Cardiac muscle cell (in vitro differentiated cells and primary cell): ENCODE data around the gene KMT2C. TPM values are rescaled to one million over a fixed set of nuclear protein-coding genes. Genes with fewer than 3 reads are reported as not detected.
"Not testable (repeated sequence)": the region's sequence is repeated elsewhere in the genome, so short reads cannot be mapped to it uniquely, and the experiment has no call there.

Source experiments
- DNase-seq, 2 donors: peaks; one replicate each; pipeline versions ENCODE4 v3.0.0 to v3.0.0-alpha.2; 2010 to 2017; ENCODE audit warnings: low read depth in 1 of 2, low spot score in 1 of 2
- H3K27ac ChIP-seq: fragments of 200-600 bp; sonication (generic); 2 replicates; pipeline ENCODE4 v1.5.1; 2016
- H3K27me3 ChIP-seq: fragments of 200-600 bp; sonication (generic); 2 replicates; pipeline ENCODE4 v1.6.0; 2016; ENCODE audit warnings: control low read depth
- H3K36me3 ChIP-seq: fragments of 200-600 bp; sonication (generic); 2 replicates; pipeline ENCODE4 v1.5.1; 2016; ENCODE audit warnings: control low read depth
- H3K4me1 ChIP-seq: fragments of 200-600 bp; sonication (generic); 2 replicates; pipeline ENCODE4 v1.8.1; 2017; ENCODE audit warnings: low read depth, mild to moderate bottlenecking, mixed run types
- H3K4me3 ChIP-seq: fragments of 200-600 bp; sonication (generic); 2 replicates; pipeline ENCODE4 v1.5.1; 2016; ENCODE audit warnings: mild to moderate bottlenecking
- H3K9me3 ChIP-seq: fragments of 200-600 bp; sonication (generic); 2 replicates; pipeline ENCODE4 v1.5.1; 2017; ENCODE audit warnings: low read depth, mild to moderate bottlenecking, control low read depth
- polyA plus RNA-seq: library from polyadenylated mRNA; unstranded; fragments of >200 nt; fragmentation: Nextera tagmentation; extraction: Ambion mirVana; gene quantifications from 2 replicates; pipeline ENCODE4 v1.2.1, GENCODE V29; 2016
- total RNA-seq: library from RNA; depleted of rRNA; stranded (reverse); fragments of >200 nt; gene quantifications from 2 replicates; pipeline ENCODE4 v1.2.3, GENCODE V29; 2016
- TF ChIP-seq, protein P1 (sequence below): IDR thresholded peaks from 2 replicates; pipeline ENCODE4 v1.5.1; 2012; ENCODE audit warnings: low read depth, mild to moderate bottlenecking, low read length

KMT2C gene
- total and polyA plus RNA-seq, 2 experiments from 2014 or later = 22.8 to 37.3 TPM

DNA sequence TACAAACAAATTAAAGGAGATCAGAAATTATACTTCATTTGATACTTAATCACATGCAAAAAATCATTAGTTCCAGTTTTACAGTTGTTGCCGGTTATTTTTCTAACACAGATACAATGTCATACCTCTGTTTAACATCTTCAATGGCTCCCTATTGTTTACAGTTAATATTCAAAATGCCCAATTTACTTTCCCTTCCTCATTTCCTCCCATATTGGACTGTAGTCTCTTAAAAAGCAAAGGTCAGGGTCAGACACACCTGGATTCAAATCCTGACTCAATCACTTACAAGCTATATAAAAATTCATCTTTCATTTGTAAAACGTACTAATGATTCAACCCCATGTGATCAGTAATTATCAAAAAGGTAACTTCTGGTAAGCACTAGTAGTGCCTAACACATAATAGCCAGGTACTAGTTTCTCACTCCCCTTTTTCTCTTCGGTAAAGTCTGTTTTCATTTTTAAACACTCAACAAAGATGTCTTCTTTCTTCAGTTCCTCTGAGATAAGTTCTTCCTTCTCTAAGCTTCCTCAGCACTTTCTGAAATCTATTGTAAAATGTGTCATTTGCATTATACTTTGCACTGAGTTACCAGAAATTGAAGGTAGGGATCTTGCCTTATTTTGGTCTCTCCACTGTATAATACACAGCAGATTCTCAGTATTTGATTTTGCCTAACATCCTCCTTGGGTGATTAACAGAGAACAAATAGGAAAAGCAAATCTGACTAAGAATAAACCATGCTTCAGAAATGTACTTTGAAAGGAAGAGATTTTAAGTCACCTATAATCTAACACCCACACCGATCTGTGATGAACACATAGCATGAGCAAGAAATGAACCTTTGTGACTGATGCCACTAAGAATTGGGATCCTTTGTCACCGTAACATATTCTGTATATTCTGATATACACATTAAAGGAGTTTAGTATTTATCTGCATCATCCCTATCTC, 16.1 kb downstream of the KMT2C start:
- H3K9me3 ChIP-seq = no peaks in the 10 kb centered on the region
- TF ChIP-seq, protein P1, sequence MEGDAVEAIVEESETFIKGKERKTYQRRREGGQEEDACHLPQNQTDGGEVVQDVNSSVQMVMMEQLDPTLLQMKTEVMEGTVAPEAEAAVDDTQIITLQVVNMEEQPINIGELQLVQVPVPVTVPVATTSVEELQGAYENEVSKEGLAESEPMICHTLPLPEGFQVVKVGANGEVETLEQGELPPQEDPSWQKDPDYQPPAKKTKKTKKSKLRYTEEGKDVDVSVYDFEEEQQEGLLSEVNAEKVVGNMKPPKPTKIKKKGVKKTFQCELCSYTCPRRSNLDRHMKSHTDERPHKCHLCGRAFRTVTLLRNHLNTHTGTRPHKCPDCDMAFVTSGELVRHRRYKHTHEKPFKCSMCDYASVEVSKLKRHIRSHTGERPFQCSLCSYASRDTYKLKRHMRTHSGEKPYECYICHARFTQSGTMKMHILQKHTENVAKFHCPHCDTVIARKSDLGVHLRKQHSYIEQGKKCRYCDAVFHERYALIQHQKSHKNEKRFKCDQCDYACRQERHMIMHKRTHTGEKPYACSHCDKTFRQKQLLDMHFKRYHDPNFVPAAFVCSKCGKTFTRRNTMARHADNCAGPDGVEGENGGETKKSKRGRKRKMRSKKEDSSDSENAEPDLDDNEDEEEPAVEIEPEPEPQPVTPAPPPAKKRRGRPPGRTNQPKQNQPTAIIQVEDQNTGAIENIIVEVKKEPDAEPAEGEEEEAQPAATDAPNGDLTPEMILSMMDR = no peak
- H3K4me3 ChIP-seq = no peak overlapping the region
- peaks cover 5% of the 10 kb centered on the region for H3K4me1 ChIP-seq
- H3K27ac ChIP-seq = no peak overlapping the region
- no peaks in the 10 kb centered on the region for H3K27me3 ChIP-seq
- H3K36me3 ChIP-seq = no peaks in the 10 kb centered on the region
- DNase-seq = no peak

DNA sequence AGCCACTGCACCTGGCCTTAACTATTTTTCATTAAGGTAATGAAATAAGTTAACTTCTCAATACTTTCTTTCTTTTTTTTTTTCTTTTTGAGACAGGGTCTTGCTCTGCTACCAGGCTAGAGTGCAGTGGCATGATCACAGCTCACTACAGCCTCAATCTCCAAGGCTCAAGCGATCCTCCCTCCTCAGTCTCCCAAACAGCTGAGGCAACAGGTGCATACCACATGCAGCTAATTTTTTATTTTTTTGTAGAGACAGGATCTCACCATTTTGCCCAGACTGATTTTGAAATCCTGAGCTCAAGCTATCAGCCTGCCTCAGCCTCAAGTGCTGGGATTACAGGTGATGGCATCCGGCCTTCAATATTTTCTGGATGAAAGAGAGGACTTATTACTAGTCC, 21.0 kb downstream of the KMT2C start:
- Histone ChIP-seq H3K27ac (no peak overlapping the region), H3K36me3 (no peaks in the 10 kb centered on the region), H3K4me3 (no peak overlapping the region), H3K4me1 (no peaks in the 10 kb centered on the region), H3K9me3 (no peaks in the 10 kb centered on the region), H3K27me3 (no peaks in the 10 kb centered on the region)
- no peak for DNase-seq
- TF ChIP-seq, protein P1 = no peak

DNA sequence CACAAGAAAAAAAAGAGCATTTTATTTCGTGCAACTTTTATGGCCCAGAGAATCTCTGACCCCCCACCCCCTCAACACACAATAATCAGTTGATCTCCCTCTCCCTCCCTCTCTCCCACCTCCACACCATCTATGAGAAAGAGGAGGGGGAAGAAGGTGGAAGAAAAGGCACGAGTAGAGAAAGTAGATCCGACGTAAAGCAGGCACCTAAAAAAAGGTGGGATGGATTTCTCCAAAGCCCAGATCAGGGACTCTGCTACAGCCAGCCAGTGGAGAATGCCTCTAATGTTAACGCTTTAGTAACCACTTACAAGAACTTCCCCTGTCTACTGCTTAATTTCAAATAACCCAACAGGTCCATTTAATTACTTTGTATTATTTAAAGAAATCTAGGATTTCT, 24.4 kb downstream of the KMT2C start:
- DNase-seq = peak in 1 of 2 donors; percentile 61
- Histone ChIP-seq H3K4me1 (no peaks in the 10 kb centered on the region), H3K36me3 (no peaks in the 10 kb centered on the region), H3K27me3 (no peaks in the 10 kb centered on the region), H3K9me3 (peaks cover 4% of the 10 kb centered on the region), H3K27ac (peak overlapping the region; percentile 53), H3K4me3 (peak overlapping the region; percentile 12)
- TF ChIP-seq, protein P1 = no peak

DNA sequence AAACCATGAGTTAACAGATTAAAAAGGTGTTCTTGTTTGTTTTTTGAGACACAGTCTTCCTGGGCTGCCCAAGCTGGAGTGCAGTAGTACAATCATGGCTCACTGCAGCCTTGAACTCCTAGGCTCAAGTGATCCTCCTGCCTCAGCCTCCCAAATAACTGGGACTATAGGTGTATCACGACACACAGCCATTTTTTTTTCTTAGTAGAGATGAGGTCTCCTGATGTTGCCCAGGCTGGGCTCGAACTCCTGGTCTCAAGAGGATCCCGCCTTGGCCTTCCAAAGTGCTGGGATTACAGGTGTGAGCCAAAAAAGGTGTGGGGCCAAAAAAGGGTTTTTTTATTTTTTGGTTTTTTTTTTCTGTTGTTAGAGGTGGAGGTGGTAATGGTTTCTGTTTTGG, 29.3 kb downstream of the KMT2C start:
- Histone ChIP-seq H3K4me3 (no peak overlapping the region), H3K27ac (no peak overlapping the region), H3K27me3 (no peaks in the 10 kb centered on the region), H3K9me3 (peaks cover 7% of the 10 kb centered on the region), H3K36me3 (no peaks in the 10 kb centered on the region), H3K4me1 (no peaks in the 10 kb centered on the region)
- DNase-seq = no peak
- TF ChIP-seq, protein P1 = no peak

DNA sequence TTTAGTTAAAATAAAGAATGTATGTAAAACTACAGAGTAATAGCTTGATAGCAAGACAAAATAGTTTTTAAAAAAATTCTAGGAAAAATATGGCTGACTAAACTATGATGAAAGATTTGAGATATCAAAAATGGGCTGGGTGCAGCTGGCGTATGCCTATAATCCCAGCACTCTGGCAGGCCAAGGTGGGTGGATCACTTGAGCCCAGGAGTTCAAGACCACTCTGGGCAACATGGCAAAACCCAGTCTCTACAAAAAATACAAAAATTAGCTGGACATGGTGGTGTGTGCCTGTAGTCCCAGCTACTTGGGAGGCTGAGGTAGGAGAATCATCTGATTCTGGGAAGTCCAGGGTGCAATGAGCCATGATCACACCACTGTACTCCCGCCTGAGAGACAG, 29.8 kb downstream of the KMT2C start:
- not testable (repeated sequence) for H3K27ac ChIP-seq, H3K9me3 ChIP-seq, H3K36me3 ChIP-seq, H3K4me3 ChIP-seq, DNase-seq, H3K4me1 ChIP-seq, H3K27me3 ChIP-seq

DNA sequence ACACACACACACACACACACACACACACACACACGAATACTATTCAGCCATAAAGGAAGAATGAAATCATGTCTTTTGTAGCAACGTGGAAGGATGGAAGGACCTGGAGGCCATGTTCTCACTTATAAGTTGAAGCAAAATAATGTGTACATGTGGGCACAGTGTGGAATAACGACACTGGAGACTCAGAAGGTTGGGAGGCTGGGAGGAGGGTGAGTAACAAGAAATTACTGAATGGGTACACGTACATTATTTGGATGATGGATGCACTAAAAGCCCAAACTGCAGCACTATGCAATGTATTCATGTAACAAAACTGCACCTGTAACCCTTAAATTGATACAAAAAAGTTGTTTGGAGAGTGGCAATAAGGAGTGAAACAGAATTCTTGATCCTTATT, 32.1 kb downstream of the KMT2C start:
- H3K9me3 ChIP-seq = peaks cover 7% of the 10 kb centered on the region

More for the DNA sequence above, 32.1 kb downstream of the KMT2C start:
- Histone ChIP-seq H3K4me1 (no peaks in the 10 kb centered on the region), H3K4me3 (no peak overlapping the region), H3K27ac (no peak overlapping the region), H3K36me3 (no peaks in the 10 kb centered on the region), H3K27me3 (no peaks in the 10 kb centered on the region)
- no peak for DNase-seq
- TF ChIP-seq, protein P1 = no peak
